Ishikawa (cell line): ENCODE results near the gene SLC25A28.

Source experiments
- CEBPB ChIP-seq: IDR thresholded peaks from 2 replicates; pipeline ENCODE4 v1.6.1; 2012
- CREB1 ChIP-seq: IDR thresholded peaks from 2 replicates; pipeline ENCODE4 v1.6.1; 2012; ENCODE audit warnings: low read depth
- EGR1 ChIP-seq: IDR thresholded peaks from 2 replicates; pipeline ENCODE4 v1.6.1; 2012
- EP300 ChIP-seq: IDR thresholded peaks from 2 replicates; pipeline ENCODE4 v1.6.1; 2012; ENCODE audit warnings: borderline replicate concordance
- FOXM1 ChIP-seq: IDR thresholded peaks from 2 replicates; pipeline ENCODE4 v1.6.1; 2012; ENCODE audit warnings: low read depth, borderline replicate concordance
- MAX ChIP-seq: IDR thresholded peaks from 2 replicates; pipeline ENCODE4 v1.6.1; 2012
- NFIC ChIP-seq: IDR thresholded peaks from 2 replicates; pipeline ENCODE4 v1.6.1; 2012
- RAD21 ChIP-seq: IDR thresholded peaks from 2 replicates; pipeline ENCODE4 v1.6.1; 2012; ENCODE audit warnings: low read depth
- REST ChIP-seq: IDR thresholded peaks from 2 replicates; pipeline ENCODE4 v1.6.1; 2012; ENCODE audit warnings: low read depth, mild to moderate bottlenecking
- TAF1 ChIP-seq: IDR thresholded peaks from 2 replicates; pipeline ENCODE4 v1.6.1; 2012; ENCODE audit warnings: low read depth, mild to moderate bottlenecking
- TCF12 ChIP-seq: IDR thresholded peaks from 2 replicates; pipeline ENCODE4 v1.6.1; 2012; ENCODE audit warnings: low read depth
- TEAD4 ChIP-seq: IDR thresholded peaks from 2 replicates; pipeline ENCODE4 v1.6.1; 2012
- USF1 ChIP-seq: IDR thresholded peaks from 2 replicates; pipeline ENCODE4 v1.6.1; 2012
- YY1 ChIP-seq: IDR thresholded peaks from 2 replicates; pipeline ENCODE4 v1.6.1; 2012; ENCODE audit warnings: low read depth
- ZBTB7A ChIP-seq: IDR thresholded peaks from 2 replicates; pipeline ENCODE4 v1.6.1; 2012; ENCODE audit warnings: low read depth

Gene SLC25A28

GRCh38 chr10:99656199-99657064, 36.2 kb upstream of the SLC25A28 start:
- no peak for TF ChIP-seq YY1
- TF ChIP-seq RAD21, result no peak
- no peak for TF ChIP-seq TEAD4
- TF ChIP-seq USF1, result no peak

- no peak for TF ChIP-seq EGR1
- no peak for TF ChIP-seq EP300
- TF ChIP-seq USF1, result no peak
- no peak for TF ChIP-seq REST
- TF ChIP-seq FOXM1, result no peak
- no peak for TF ChIP-seq CEBPB
- TF ChIP-seq TCF12, result no peak
- TF ChIP-seq NFIC, result no peak
Measured at GRCh38 chr10:99654390-99655175, 34.3 kb upstream of the SLC25A28 start.

GRCh38 chr10:99652800-99653390, 32.7 kb upstream of the SLC25A28 start:
- no peak for TF ChIP-seq FOXM1
- no peak for TF ChIP-seq TEAD4
- no peak for TF ChIP-seq CREB1
- no peak for TF ChIP-seq CEBPB
- no peak for TF ChIP-seq MAX
- no peak for TF ChIP-seq TCF12
- no peak for TF ChIP-seq NFIC
- no peak for TF ChIP-seq RAD21
- TF ChIP-seq YY1, result no peak
- TF ChIP-seq USF1, result no peak
- TF ChIP-seq EGR1, result no peak
- TF ChIP-seq ZBTB7A, result no peak
- no peak for TF ChIP-seq REST

- TF ChIP-seq USF1 (no peak), MAX (no peak), CEBPB (no peak), RAD21 (no peak), CREB1 (no peak), FOXM1 (no peak), EGR1 (no peak), TAF1 (no peak), REST (no peak), EP300 (no peak), TCF12 (no peak)
Measured at GRCh38 chr10:99648717-99649116, 28.5 kb upstream of the SLC25A28 start.
